Mesothelial cell of epicardium (in vitro differentiated cells): ENCODE results near the gene FBXO9. TPM values are rescaled to one million over a fixed set of nuclear protein-coding genes. Genes with fewer than 3 reads are reported as not detected.

ENCODE experiments used
- DNase-seq, 2 experiments: peaks; one replicate each; pipeline ENCODE4 v3.0.0; 2021; ENCODE audit warnings: low spot score in 2 of 2; ENCODE audit not compliant: unreplicated experiment in 2 of 2
- H3K27ac Mint-ChIP-seq: 2 replicates; pipeline ENCODE4 v1.8.0; 2021; ENCODE audit warnings: mixed read lengths
- H3K27me3 Mint-ChIP-seq: 2 replicates; pipeline ENCODE4 v1.8.0; 2021; ENCODE audit warnings: low read depth, mixed read lengths
- H3K36me3 Mint-ChIP-seq: 2 replicates; pipeline ENCODE4 v1.8.0; 2021; ENCODE audit warnings: mixed read lengths
- H3K4me1 Mint-ChIP-seq: 2 replicates; pipeline ENCODE4 v1.8.0; 2021; ENCODE audit warnings: mixed read lengths
- H3K4me3 Mint-ChIP-seq: 2 replicates; pipeline ENCODE4 v1.8.0; 2021; ENCODE audit warnings: mild to moderate bottlenecking, moderate library complexity, mixed read lengths
- H3K9me3 Mint-ChIP-seq: 2 replicates; pipeline ENCODE4 v1.8.0; 2021; ENCODE audit warnings: mixed read lengths
- total RNA-seq: library from RNA; stranded (reverse); gene quantifications from 3 replicates; pipeline ENCODE4 v1.2.1, GENCODE V29; 2021
- TF ChIP-seq, protein P1 (sequence below): fragments of 200-600 bp; sonication (generic); IDR thresholded peaks from one replicate; pipeline ENCODE4 v1.5.0; 2021; ENCODE audit warnings: antibody characterized with exemption; ENCODE audit not compliant: unreplicated experiment

The FBXO9 gene
- total RNA-seq, 1 donor from 2014 or later = 74.8 TPM

DNA sequence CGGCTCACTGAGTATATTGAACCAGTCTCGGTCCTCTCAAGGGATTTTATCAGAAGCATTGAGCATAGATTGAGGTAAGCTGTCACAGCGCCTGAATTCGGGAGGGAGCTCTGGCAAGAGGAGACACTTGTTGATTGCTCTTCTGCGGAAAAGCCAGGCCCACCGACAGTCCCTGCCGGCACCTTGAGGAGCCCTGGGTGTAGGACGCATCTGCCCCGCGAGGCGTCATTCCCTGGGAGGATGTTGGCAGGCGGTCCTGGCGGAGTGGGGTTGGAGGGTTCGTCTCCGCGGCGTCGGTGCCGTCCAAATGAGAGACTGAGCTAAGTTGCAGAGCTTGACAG lies 843 bp downstream of the FBXO9 start:
- H3K9me3 Mint-ChIP-seq = no peaks in the 10 kb centered on the region
- peaks cover 28% of the 10 kb centered on the region for H3K4me1 Mint-ChIP-seq
- H3K27me3 Mint-ChIP-seq = no peaks in the 10 kb centered on the region
- H3K4me3 Mint-ChIP-seq = peak overlapping the region; percentile 96
- H3K36me3 Mint-ChIP-seq = peaks cover 3% of the 10 kb centered on the region
- H3K27ac Mint-ChIP-seq = peak overlapping the region; percentile 95
- TF ChIP-seq, protein P1, sequence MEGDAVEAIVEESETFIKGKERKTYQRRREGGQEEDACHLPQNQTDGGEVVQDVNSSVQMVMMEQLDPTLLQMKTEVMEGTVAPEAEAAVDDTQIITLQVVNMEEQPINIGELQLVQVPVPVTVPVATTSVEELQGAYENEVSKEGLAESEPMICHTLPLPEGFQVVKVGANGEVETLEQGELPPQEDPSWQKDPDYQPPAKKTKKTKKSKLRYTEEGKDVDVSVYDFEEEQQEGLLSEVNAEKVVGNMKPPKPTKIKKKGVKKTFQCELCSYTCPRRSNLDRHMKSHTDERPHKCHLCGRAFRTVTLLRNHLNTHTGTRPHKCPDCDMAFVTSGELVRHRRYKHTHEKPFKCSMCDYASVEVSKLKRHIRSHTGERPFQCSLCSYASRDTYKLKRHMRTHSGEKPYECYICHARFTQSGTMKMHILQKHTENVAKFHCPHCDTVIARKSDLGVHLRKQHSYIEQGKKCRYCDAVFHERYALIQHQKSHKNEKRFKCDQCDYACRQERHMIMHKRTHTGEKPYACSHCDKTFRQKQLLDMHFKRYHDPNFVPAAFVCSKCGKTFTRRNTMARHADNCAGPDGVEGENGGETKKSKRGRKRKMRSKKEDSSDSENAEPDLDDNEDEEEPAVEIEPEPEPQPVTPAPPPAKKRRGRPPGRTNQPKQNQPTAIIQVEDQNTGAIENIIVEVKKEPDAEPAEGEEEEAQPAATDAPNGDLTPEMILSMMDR = no peak
- peak in 1 of 2 experiments; percentile 59 for DNase-seq

DNA sequence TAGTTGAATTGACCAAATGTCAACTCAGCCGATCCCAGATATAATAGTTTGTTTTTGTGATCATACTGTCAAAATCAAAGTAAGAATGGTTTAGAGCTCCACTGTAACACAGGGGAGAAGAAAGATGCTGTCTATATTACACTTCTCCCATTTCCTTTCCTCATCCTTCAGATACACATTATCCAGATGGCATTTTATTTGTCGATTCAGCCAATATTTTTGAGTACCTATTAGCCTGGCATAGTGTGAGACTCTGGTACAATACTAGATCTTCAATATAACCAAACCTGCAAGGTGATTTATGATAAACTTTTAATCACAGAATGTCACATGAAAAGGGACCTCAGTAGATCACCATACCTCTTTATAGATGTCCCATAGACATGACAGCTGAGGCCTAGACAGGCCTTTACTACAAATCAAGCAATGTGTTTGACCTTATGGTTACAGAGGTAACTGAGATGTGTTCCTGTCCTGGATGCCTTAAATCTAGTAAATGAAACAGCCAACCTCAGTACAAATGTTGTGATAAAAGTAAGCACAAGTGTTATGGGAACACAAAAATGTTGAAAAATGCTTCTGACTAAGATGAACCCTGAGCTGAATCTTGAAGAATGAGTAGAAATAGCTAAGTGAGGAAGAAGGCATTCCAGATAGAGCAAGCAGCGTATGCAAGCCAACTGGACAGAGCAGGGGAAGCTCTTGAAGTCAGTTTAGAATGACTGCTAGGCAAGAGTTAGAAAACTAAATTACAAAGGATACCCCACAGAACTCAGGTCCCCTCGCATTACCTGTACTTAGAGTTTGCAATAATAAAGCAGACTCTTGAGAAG lies 1.9 kb downstream of the FBXO9 start:
- Mint-ChIP-seq H3K27ac (peak overlapping the region; percentile 30), H3K9me3 (no peaks in the 10 kb centered on the region), H3K4me1 (peaks cover 25% of the 10 kb centered on the region), H3K4me3 (peak overlapping the region; percentile 96), H3K27me3 (no peaks in the 10 kb centered on the region), H3K36me3 (peaks cover 4% of the 10 kb centered on the region)
- DNase-seq = no peak
- TF ChIP-seq, protein P1 = no peak

DNA sequence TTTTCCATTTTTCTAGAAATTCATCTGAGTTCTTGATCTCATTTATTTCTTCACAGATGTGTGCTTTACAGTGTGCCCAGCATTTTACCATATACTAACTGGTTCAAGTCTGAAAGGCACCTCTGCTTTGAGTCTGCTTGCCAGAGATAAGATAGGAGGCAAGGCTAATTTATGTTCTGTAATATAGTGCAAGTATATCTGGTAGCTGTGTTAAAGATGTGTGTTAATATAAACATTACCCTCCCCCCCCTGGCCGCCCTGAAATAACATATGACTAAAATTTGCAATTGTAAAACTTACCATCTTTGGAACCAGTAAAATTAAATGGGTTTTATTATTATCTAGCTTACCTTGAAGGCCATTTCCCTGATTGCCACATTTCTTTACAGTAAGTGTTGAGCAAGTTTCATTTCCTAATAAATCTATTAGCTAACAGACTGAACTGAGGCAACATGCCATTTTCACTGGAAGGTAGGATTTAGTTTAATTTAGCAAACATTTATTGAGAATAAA lies 2.7 kb downstream of the FBXO9 start:
- Mint-ChIP-seq H3K27ac (no peak overlapping the region), H3K4me3 (no peak overlapping the region), H3K36me3 (peaks cover 6% of the 10 kb centered on the region), H3K4me1 (peaks cover 18% of the 10 kb centered on the region), H3K9me3 (no peaks in the 10 kb centered on the region), H3K27me3 (no peaks in the 10 kb centered on the region)
- TF ChIP-seq, protein P1 = no peak
- no peak for DNase-seq

DNA sequence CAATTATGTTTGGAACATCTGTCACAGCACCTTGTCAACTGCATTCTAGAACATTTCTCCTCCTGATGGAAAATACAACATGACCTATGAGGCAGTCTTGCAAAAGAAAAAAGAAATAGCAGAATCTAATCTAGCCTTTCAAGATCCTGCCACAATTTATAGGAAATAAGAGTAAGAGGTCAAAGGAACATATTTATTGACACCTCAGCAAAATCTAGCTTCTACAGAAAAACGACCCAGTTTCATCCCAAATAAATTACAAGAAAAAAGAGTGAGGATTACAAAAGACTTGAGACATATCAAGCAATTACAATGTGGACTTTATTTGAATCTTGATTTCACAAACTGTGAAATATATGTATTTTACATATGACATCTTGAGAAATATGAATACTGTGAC lies 4.2 kb downstream of the FBXO9 start:
- no peaks in the 10 kb centered on the region for H3K9me3 Mint-ChIP-seq
- no peak overlapping the region for H3K27ac Mint-ChIP-seq
- H3K27me3 Mint-ChIP-seq = no peaks in the 10 kb centered on the region
- H3K4me3 Mint-ChIP-seq = no peak overlapping the region
- no peak for DNase-seq
- H3K36me3 Mint-ChIP-seq = peaks cover 15% of the 10 kb centered on the region
- TF ChIP-seq, protein P1 = no peak
- peaks cover 18% of the 10 kb centered on the region for H3K4me1 Mint-ChIP-seq

DNA sequence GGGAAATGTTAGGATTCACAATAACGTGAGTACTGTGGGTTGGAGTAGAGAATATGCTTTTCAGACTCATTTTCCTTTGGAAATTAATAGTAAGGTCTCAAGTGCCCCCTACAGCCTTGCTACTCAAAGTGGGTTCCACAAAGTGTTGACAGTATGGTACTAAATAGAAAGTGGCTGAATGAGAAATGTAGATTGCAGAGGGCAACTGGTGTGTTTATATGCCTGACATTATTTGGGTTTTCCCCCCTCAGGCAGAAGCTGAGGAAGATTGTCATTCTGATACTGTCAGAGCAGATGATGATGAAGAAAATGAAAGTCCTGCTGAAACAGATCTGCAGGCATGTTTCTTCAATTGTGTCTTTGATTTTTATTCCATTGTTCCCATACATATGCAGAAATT lies 5.6 kb downstream of the FBXO9 start:
- Mint-ChIP-seq H3K27ac (no peak overlapping the region), H3K4me3 (no peak overlapping the region), H3K4me1 (peaks cover 17% of the 10 kb centered on the region), H3K27me3 (no peaks in the 10 kb centered on the region), H3K36me3 (peaks cover 19% of the 10 kb centered on the region), H3K9me3 (no peaks in the 10 kb centered on the region)
- TF ChIP-seq, protein P1 = no peak
- no peak for DNase-seq
